Osteoblast (primary cell): ENCODE measurements around the gene PHPT1. TPM values are rescaled to one million over a fixed set of nuclear protein-coding genes. Genes with fewer than 3 reads are reported as not detected.
A peak's percentile ranks its signal among the peaks of the same experiment; 100 is the strongest.
"Not testable (repeated sequence)": the region's sequence is repeated elsewhere in the genome, so short reads cannot be mapped to it uniquely, and the experiment has no call there.

Source experiments
- DNase-seq: peaks from one replicate; pipeline ENCODE4 v3.0.0; 2011; ENCODE audit warnings: low spot score, mixed read lengths; ENCODE audit not compliant: insufficient read length; ENCODE audit errors: missing footprints
- H2AFZ ChIP-seq: 2 replicates; pipeline ENCODE4 v1.6.0; 2011; ENCODE audit warnings: mild to moderate bottlenecking, low read length
- H3K27ac ChIP-seq: 2 replicates; pipeline ENCODE4 v1.5.1; 2011; ENCODE audit warnings: mild to moderate bottlenecking, low read depth, low read length, moderate library complexity
- H3K27me3 ChIP-seq: 2 replicates; pipeline ENCODE4 v1.6.0; 2012; ENCODE audit warnings: mild to moderate bottlenecking, control low read depth, inconsistent platforms, low read length, moderate library complexity; ENCODE audit not compliant: insufficient read depth
- H3K36me3 ChIP-seq: 2 replicates; pipeline ENCODE4 v1.5.1; 2011; ENCODE audit warnings: mild to moderate bottlenecking, low read length, control low read depth, moderate library complexity; ENCODE audit not compliant: insufficient read depth
- H3K4me1 ChIP-seq: 2 replicates; pipeline ENCODE4 v1.5.1; 2011; ENCODE audit warnings: mild to moderate bottlenecking, low read length, control low read depth, moderate library complexity; ENCODE audit not compliant: insufficient read depth
- H3K4me2 ChIP-seq: 2 replicates; pipeline ENCODE4 v1.6.0; 2011; ENCODE audit warnings: mild to moderate bottlenecking, low read length; ENCODE audit not compliant: insufficient read depth
- H3K4me3 ChIP-seq: fragments of 200-600 bp; sonication (generic); 3 replicates; pipeline ENCODE4 v1.5.1; 2012; ENCODE audit warnings: mild to moderate bottlenecking, low read length, inconsistent platforms; ENCODE audit not compliant: insufficient read depth
- H3K79me2 ChIP-seq: 2 replicates; pipeline ENCODE4 v1.6.0; 2012; ENCODE audit warnings: mild to moderate bottlenecking, low read length, control low read depth, inconsistent platforms; ENCODE audit not compliant: insufficient read depth
- H3K9me3 ChIP-seq: 2 replicates; pipeline ENCODE4 v1.5.1; 2011; ENCODE audit warnings: low read depth, low read length, control low read depth
- H4K20me1 ChIP-seq: 2 replicates; pipeline ENCODE4 v1.6.0; 2012; ENCODE audit warnings: mild to moderate bottlenecking, low read length, control low read depth; ENCODE audit not compliant: insufficient read depth
- CTCF ChIP-seq: IDR thresholded peaks from 2 replicates; pipeline ENCODE4 v1.5.1; 2011; ENCODE audit warnings: mild to moderate bottlenecking, low read depth, low read length, moderate library complexity; ENCODE audit errors: extremely low read depth
- total RNA-seq: library from RNA; depleted of rRNA; stranded (reverse); fragments of >200 nt; gene quantifications from 2 replicates; pipeline ENCODE4 v1.2.3, GENCODE V29; 2012

Gene PHPT1
- total RNA-seq, 1 donor = 59.0 TPM

- H3K4me2 ChIP-seq = no peak overlapping the region
- H3K79me2 ChIP-seq = peaks cover 30% of the 10 kb centered on the region
- H2AFZ ChIP-seq = no peak overlapping the region
- no peak for DNase-seq
- H3K4me1 ChIP-seq = peaks cover 4% of the 10 kb centered on the region
- H3K4me3 ChIP-seq = no peak overlapping the region
- no peak for TF ChIP-seq CTCF
- no peaks in the 10 kb centered on the region for H3K27me3 ChIP-seq
- H3K36me3 ChIP-seq = peaks cover 15% of the 10 kb centered on the region
- H4K20me1 ChIP-seq = peaks cover 10% of the 10 kb centered on the region
- no peaks in the 10 kb centered on the region for H3K9me3 ChIP-seq
- no peak overlapping the region for H3K27ac ChIP-seq
Measured at GRCh38 chr9:136867917-136868316, 18.7 kb downstream of the PHPT1 start.

- peaks cover 4% of the 10 kb centered on the region for H3K4me1 ChIP-seq
- H3K79me2 ChIP-seq = peaks cover 23% of the 10 kb centered on the region
- H3K4me3 ChIP-seq = no peak overlapping the region
- TF ChIP-seq CTCF = no peak
- no peak overlapping the region for H3K27ac ChIP-seq
- H3K27me3 ChIP-seq = no peaks in the 10 kb centered on the region
- peaks cover 8% of the 10 kb centered on the region for H3K36me3 ChIP-seq
- no peak overlapping the region for H3K4me2 ChIP-seq
- no peaks in the 10 kb centered on the region for H3K9me3 ChIP-seq
- DNase-seq = peak; percentile 78
- no peak overlapping the region for H2AFZ ChIP-seq
- H4K20me1 ChIP-seq = peaks cover 10% of the 10 kb centered on the region
Measured at GRCh38 chr9:136868644-136869043, 19.4 kb downstream of the PHPT1 start.

GRCh38 chr9:136869611-136870010 lies 20.4 kb downstream of the PHPT1 start:
- DNase-seq, H3K36me3 ChIP-seq, H3K27ac ChIP-seq, H4K20me1 ChIP-seq, H3K27me3 ChIP-seq, H2AFZ ChIP-seq, H3K4me1 ChIP-seq, H3K4me2 ChIP-seq, H3K4me3 ChIP-seq, H3K9me3 ChIP-seq: not testable (repeated sequence)
- H3K79me2 ChIP-seq = peaks cover 16% of the 10 kb centered on the region

GRCh38 chr9:136875155-136875554 lies 25.9 kb downstream of the PHPT1 start:
- DNase-seq = peak; percentile 23
- no peaks in the 10 kb centered on the region for H3K36me3 ChIP-seq

More at GRCh38 chr9:136875155-136875554, 25.9 kb downstream of the PHPT1 start:
- H3K4me3 ChIP-seq = no peak overlapping the region
- no peaks in the 10 kb centered on the region for H3K4me1 ChIP-seq
- H3K4me2 ChIP-seq = no peak overlapping the region
- H3K79me2 ChIP-seq = no peaks in the 10 kb centered on the region
- H3K9me3 ChIP-seq = no peaks in the 10 kb centered on the region
- no peaks in the 10 kb centered on the region for H4K20me1 ChIP-seq
- TF ChIP-seq CTCF = no peak
- no peaks in the 10 kb centered on the region for H3K27me3 ChIP-seq
- no peak overlapping the region for H2AFZ ChIP-seq
- H3K27ac ChIP-seq = no peak overlapping the region
